Stimulated activated CD8-positive, alpha-beta memory T cell treated with anti-CD3 and anti-CD28 coated beads, Interleukin-7, amount 100 ng/mL, for 24 hours (primary cell): ENCODE results near the gene CMIP.

Experiments
- DNase-seq: peaks from one replicate; pipeline ENCODE4 v3.0.0-alpha.2; 2020; ENCODE audit warnings: low read depth

CMIP gene

GRCh38 chr16:81661082-81661481, 216.5 kb downstream of the CMIP start:
- no peak for DNase-seq

- no peak for DNase-seq
Measured at GRCh38 chr16:81664153-81664552, 219.5 kb downstream of the CMIP start.

GRCh38 chr16:81665588-81665987, 221.0 kb downstream of the CMIP start:
- no peak for DNase-seq

GRCh38 chr16:81666113-81666512, 221.5 kb downstream of the CMIP start:
- no peak for DNase-seq

GRCh38 chr16:81668243-81669097, 223.9 kb downstream of the CMIP start:
- no peak for DNase-seq

- no peak for DNase-seq
Measured at GRCh38 chr16:81669473-81670350, 225.1 kb downstream of the CMIP start.

GRCh38 chr16:81671738-81672597, 227.4 kb downstream of the CMIP start:
- DNase-seq = no peak

- no peak for DNase-seq
Measured at GRCh38 chr16:81673432-81673831, 228.8 kb downstream of the CMIP start.

- DNase-seq = no peak
Measured at GRCh38 chr16:81675662-81676061, 231.1 kb downstream of the CMIP start.

GRCh38 chr16:81676066-81676882, 231.7 kb downstream of the CMIP start:
- no peak for DNase-seq

- no peak for DNase-seq
Measured at GRCh38 chr16:81676883-81677737, 232.5 kb downstream of the CMIP start.

GRCh38 chr16:81678326-81679095, 233.9 kb downstream of the CMIP start:
- DNase-seq = no peak

GRCh38 chr16:81679721-81680430, 235.3 kb downstream of the CMIP start:
- no peak for DNase-seq

GRCh38 chr16:81680444-81681275, 236.1 kb downstream of the CMIP start:
- DNase-seq = no peak

GRCh38 chr16:81681311-81681710, 236.7 kb downstream of the CMIP start:
- DNase-seq = no peak

GRCh38 chr16:81684242-81684837, 239.7 kb downstream of the CMIP start:
- no peak for DNase-seq

- no peak for DNase-seq
Measured at GRCh38 chr16:81684901-81685300, 240.3 kb downstream of the CMIP start.
